ENCODE results near the gene CLC. TPM values are rescaled to one million over a fixed set of nuclear protein-coding genes. Genes with fewer than 3 reads are reported as not detected.

Gene CLC
- total and polyA plus RNA-seq, 2 of the 8 experiments (the other 6 are each of a cell fraction or from before 2014, with no cell fraction given) = 6.4 to 12.4 TPM

DNA sequence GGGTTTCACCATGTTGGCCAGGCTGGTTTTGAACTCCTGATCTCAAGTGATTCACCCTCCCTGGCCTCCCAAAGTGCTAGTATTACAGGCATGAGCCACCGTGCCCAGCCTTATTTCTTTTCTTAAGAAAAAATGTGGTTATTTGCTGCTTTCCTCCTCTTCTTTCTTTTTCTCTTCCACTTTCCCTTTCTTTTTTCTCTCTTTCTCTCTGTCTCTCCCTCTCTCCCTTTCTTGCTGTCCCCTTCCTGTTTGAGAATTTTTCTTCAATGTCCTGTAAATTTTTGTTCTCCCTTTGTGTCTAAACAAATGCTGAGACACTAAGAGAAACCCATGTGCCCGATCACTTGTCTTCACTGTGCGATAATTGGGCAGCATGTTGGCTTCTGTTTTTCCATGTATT is 43.1 kb upstream of the CLC start:
- Histone ChIP-seq H3K79me1 (ENCODE audit: low read depth, low read length) (no peaks in the 10 kb centered on the region), H3K56ac (replicated peaks; ENCODE audit: insufficient read length, low read depth, low read length) (no peak overlapping the region), H3K79me2 (ENCODE audit: control insufficient read depth in 1 of 2, insufficient read depth in 2 of 2, low read length in 2 of 2) (no peaks in the 10 kb centered on the region), H3K9me3 (ENCODE audit: insufficient read depth in 2 of 2, low read depth in 1 of 2, low read length in 1 of 2) (no peaks in the 10 kb centered on the region), H3K27me3 (replicated peaks in 1 of 4; ENCODE audit: control insufficient read depth in 3 of 4, extremely low read depth in 1 of 4, insufficient read depth in 3 of 4, low read length in 3 of 4) (no peaks in the 10 kb centered on the region), H3K14ac (ENCODE audit: insufficient read length) (no peak overlapping the region), H3K4me2 (ENCODE audit: insufficient read depth in 1 of 2, low read depth in 2 of 2, low read length in 2 of 2) (no peak overlapping the region), H3K9ac (replicated peaks in 1 of 4; ENCODE audit: extremely low read depth in 1 of 4, low read depth in 3 of 4, low read length in 3 of 4) (no peak overlapping the region), H2BK12ac (ENCODE audit: low read depth, low read length) (no peak overlapping the region), H2BK20ac (ENCODE audit: low read length) (no peak overlapping the region), H3K4ac (replicated peaks; ENCODE audit: insufficient read length, low read depth, low read length) (no peak overlapping the region), H2BK15ac (ENCODE audit: low read length) (no peak overlapping the region), H4K91ac (replicated peaks; ENCODE audit: insufficient read length, low read length) (no peak overlapping the region), H3K36me3 (ENCODE audit: control insufficient read depth in 2 of 4, insufficient read depth in 4 of 4, low read length in 3 of 4) (no peaks in the 10 kb centered on the region), H3K23me2 (ENCODE audit: low read depth, low read length) (no peaks in the 10 kb centered on the region), H3K27ac (ENCODE audit: low read depth, low read length) (no peak overlapping the region), H2BK120ac (replicated peaks; ENCODE audit: low read depth, low read length) (no peak overlapping the region), H2AK5ac (ENCODE audit: low read depth, low read length) (no peak overlapping the region), H3K23ac (ENCODE audit: insufficient read length) (no peak overlapping the region), H2AFZ (ENCODE audit: low read length) (no peak overlapping the region), H4K5ac (ENCODE audit: insufficient read length, low read depth, low read length) (no peak overlapping the region), H3K18ac (ENCODE audit: extremely low read depth, low read length) (no peak overlapping the region), H3K4me1 (replicated peaks in 1 of 4; ENCODE audit: control insufficient read depth in 3 of 4, insufficient read depth in 4 of 4, low read length in 3 of 4) (no peaks in the 10 kb centered on the region), H4K8ac (ENCODE audit: extremely low read depth, insufficient read depth, low read length) (no peak overlapping the region), H4K20me1 (replicated peaks in 1 of 2; ENCODE audit: control insufficient read depth in 1 of 2, insufficient read depth in 2 of 2, low read length in 2 of 2) (no peaks in the 10 kb centered on the region), H2BK5ac (ENCODE audit: low read depth, low read length) (no peak overlapping the region), H3K4me3 (ENCODE audit: extremely low read depth in 1 of 4, insufficient read depth in 2 of 4, low read depth in 3 of 4, low read length in 4 of 4) (no peak overlapping the region)
- 87% methylated on average over 3 of the region's 3 CpGs; no CpG with 5 or more reads in 1 of the 2 experiments for WGBS, 2 experiments (ENCODE audit: extremely low coverage in 1 of 2, insufficient coverage in 1 of 2, insufficient read length in 1 of 2, insufficient replicate concordance in 2 of 2, low coverage in 1 of 2, low lambda C conversion rate in 2 of 2, missing lambda C conversion rate in 1 of 2)
- ChIA-PET CTCF (ENCODE audit: partially characterized antibody) (interaction anchor here (0.9 to 1.9 kb wide), 2 partner anchors 12 to 63 kb away, joined by 6 to 10 read pairs; no protein-coding TSS in a partner anchor), POLR2A (ENCODE audit: partially characterized antibody) (no interaction called here)
- TF ChIP-seq, protein P1, sequence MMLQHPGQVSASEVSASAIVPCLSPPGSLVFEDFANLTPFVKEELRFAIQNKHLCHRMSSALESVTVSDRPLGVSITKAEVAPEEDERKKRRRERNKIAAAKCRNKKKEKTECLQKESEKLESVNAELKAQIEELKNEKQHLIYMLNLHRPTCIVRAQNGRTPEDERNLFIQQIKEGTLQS (IDR thresholded peaks at IDR 0.05; ENCODE audit: insufficient read depth, low read depth, low read length) = no peak
- TF ChIP-seq SUZ12 (IDR thresholded peaks at IDR 0.05; ENCODE audit: low read length) = no peak
- TF ChIP-seq BRCA1 (IDR thresholded peaks at IDR 0.05; ENCODE audit: low read depth, low read length) = no peak
- no peak for TF ChIP-seq CBX5 (IDR thresholded peaks at IDR 0.05; ENCODE audit: low read depth, low read length)
- TF ChIP-seq BACH1 (IDR thresholded peaks at IDR 0.05; ENCODE audit: low read length) = no peak
- DNase-seq (ENCODE audit: low read depth in 1 of 2, low spot score in 2 of 2) = no peak
- no peak for FAIRE-seq
